ENCODE measurements around the gene AJM1. TPM values are rescaled to one million over a fixed set of nuclear protein-coding genes. Genes with fewer than 3 reads are reported as not detected.
A peak's percentile ranks its signal among the peaks of the same experiment; 100 is the strongest.

Gene AJM1
- total and polyA plus RNA-seq, 2 of the 8 experiments (the other 6 are each of a cell fraction or from before 2014, with no cell fraction given), result 0.12 to 0.97 TPM

DNA sequence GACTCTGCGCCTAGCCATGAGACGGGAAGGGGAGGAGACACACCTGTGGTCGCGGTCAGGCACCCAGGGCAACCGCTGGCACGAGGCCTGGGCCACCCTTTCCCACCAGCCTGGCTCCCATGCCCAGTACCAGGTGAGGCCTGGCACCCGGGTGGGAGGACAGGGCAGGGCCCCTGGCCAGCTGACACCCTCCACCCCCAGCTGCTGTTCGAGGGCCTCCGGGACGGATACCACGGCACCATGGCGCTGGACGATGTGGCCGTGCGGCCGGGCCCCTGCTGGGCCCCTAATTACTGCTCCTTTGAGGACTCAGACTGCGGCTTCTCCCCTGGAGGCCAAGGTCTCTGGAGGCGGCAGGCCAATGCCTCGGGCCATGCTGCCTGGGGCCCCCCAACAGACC is 14.9 kb downstream of the AJM1 start:
- Histone ChIP-seq H3K79me2 (ENCODE audit: control insufficient read depth in 1 of 2, insufficient read depth in 2 of 2, low read length in 2 of 2) (no peaks in the 10 kb centered on the region), H4K20me1 (replicated peaks in 1 of 2; ENCODE audit: control insufficient read depth in 1 of 2, insufficient read depth in 2 of 2, low read length in 2 of 2) (peaks cover 0 to 20% of the 10 kb centered on the region in 2 experiments), H3K4me1 (replicated peaks in 1 of 4; ENCODE audit: control insufficient read depth in 3 of 4, insufficient read depth in 4 of 4, low read length in 3 of 4) (no peaks in the 10 kb centered on the region; a peak in 1 of 7 replicates), H4K5ac (ENCODE audit: insufficient read length, low read depth, low read length) (no peak overlapping the region), H3K4ac (replicated peaks; ENCODE audit: insufficient read length, low read depth, low read length) (no peak overlapping the region), H3K27ac (ENCODE audit: low read depth, low read length) (no peak overlapping the region), H2BK12ac (ENCODE audit: low read depth, low read length) (no peak overlapping the region), H3K4me2 (ENCODE audit: insufficient read depth in 1 of 2, low read depth in 2 of 2, low read length in 2 of 2) (no peak overlapping the region), H3K56ac (replicated peaks; ENCODE audit: insufficient read length, low read depth, low read length) (no peak overlapping the region), H3K9ac (replicated peaks in 1 of 4; ENCODE audit: extremely low read depth in 1 of 4, low read depth in 3 of 4, low read length in 3 of 4) (no peak overlapping the region), H2BK15ac (ENCODE audit: low read length) (no peak overlapping the region), H3K23ac (ENCODE audit: insufficient read length) (no peak overlapping the region), H4K8ac (ENCODE audit: extremely low read depth, insufficient read depth, low read length) (0 out of 2 replicates have a peak overlapping the region, but pooled peaks have one; percentile 53), H3K23me2 (ENCODE audit: low read depth, low read length) (no peaks in the 10 kb centered on the region), H4K91ac (replicated peaks; ENCODE audit: insufficient read length, low read length) (no peak overlapping the region), H3K18ac (ENCODE audit: extremely low read depth, low read length) (no peak overlapping the region), H3K36me3 (ENCODE audit: control insufficient read depth in 2 of 4, insufficient read depth in 4 of 4, low read length in 3 of 4) (peaks cover 3 to 12% (median 9%) of the 10 kb centered on the region in 4 experiments; a peak in 6 of 8 replicates), H2BK5ac (ENCODE audit: low read depth, low read length) (no peak overlapping the region), H2AFZ (ENCODE audit: low read length) (no peak overlapping the region), H2BK20ac (ENCODE audit: low read length) (no peak overlapping the region), H3K14ac (ENCODE audit: insufficient read length) (no peak overlapping the region), H3K4me3 (ENCODE audit: extremely low read depth in 1 of 4, insufficient read depth in 2 of 4, low read depth in 3 of 4, low read length in 4 of 4) (no peak overlapping the region), H3K27me3 (replicated peaks in 1 of 4; ENCODE audit: control insufficient read depth in 3 of 4, extremely low read depth in 1 of 4, insufficient read depth in 3 of 4, low read length in 3 of 4) (no peaks in the 10 kb centered on the region), H2BK120ac (replicated peaks; ENCODE audit: low read depth, low read length) (no peak overlapping the region), H3K9me3 (ENCODE audit: insufficient read depth in 2 of 2, low read depth in 1 of 2, low read length in 1 of 2) (no peaks in the 10 kb centered on the region), H2AK5ac (ENCODE audit: low read depth, low read length) (no peak overlapping the region), H3K79me1 (ENCODE audit: low read depth, low read length) (no peaks in the 10 kb centered on the region)
- POLR2A ChIA-PET (ENCODE audit: partially characterized antibody), result interaction anchor here (0.9 to 16.2 kb wide), 5 partner anchors 8 to 80 kb away, joined by 3 to 248 read pairs (median 4); partner anchors contain the start of genes AJM1 and EDF1
- peak in 1 of 2 experiments; percentile 52 for DNase-seq (ENCODE audit: low read depth in 1 of 2, low spot score in 2 of 2)
- no peak for FAIRE-seq
- WGBS, 2 experiments (ENCODE audit: extremely low coverage in 1 of 2, insufficient coverage in 1 of 2, insufficient read length in 1 of 2, insufficient replicate concordance in 2 of 2, low coverage in 1 of 2, low lambda C conversion rate in 2 of 2, missing lambda C conversion rate in 1 of 2), result 95% methylated on average over 19 of the region's 19 CpGs; no CpG with 5 or more reads in 1 of the 2 experiments
- CTCF ChIA-PET (ENCODE audit: partially characterized antibody), result interaction anchor here (0.7 to 1.7 kb wide), 5 partner anchors 14 to 61 kb away, joined by 3 to 5 read pairs (median 4); partner anchors contain the start of genes AJM1 and CCDC183
- TF ChIP-seq CREB1 (IDR thresholded peaks at IDR 0.05) (no peak), CTCF (IDR thresholded peaks at IDR 0.05; ENCODE audit: control extremely low read depth in 1 of 3, insufficient read depth in 1 of 3, low read depth in 1 of 3, low read length in 3 of 3) (no peak), RBBP5 (IDR thresholded peaks at IDR 0.05; ENCODE audit: borderline replicate concordance, low read depth, low read length) (no peak), NRF1 (IDR thresholded peaks at IDR 0.05; ENCODE audit: low read depth, low read length) (no peak), TEAD4 (IDR thresholded peaks at IDR 0.05; ENCODE audit: low read depth, low read length) (no peak)

All from H1 (cell line).